Amniotic stem cell (primary cell): ENCODE measurements around the gene ZBTB2.
"Not testable (repeated sequence)": the region's sequence is repeated elsewhere in the genome, so short reads cannot be mapped to it uniquely, and the experiment has no call there.

Source experiments
- DNase-seq: peaks from one replicate; lab custom pipeline; 2025; lab: John Stamatoyannopoulos, UW

Gene ZBTB2

GRCh38 chr6:151400473-151400872 is 9.1 kb upstream of the ZBTB2 start:
- no peak for DNase-seq

GRCh38 chr6:151399679-151400078 is 8.3 kb upstream of the ZBTB2 start:
- no peak for DNase-seq

GRCh38 chr6:151393410-151393809 is 2.1 kb upstream of the ZBTB2 start:
- DNase-seq: no peak

GRCh38 chr6:151392427-151392826 is 1.1 kb upstream of the ZBTB2 start:
- DNase-seq: no peak

- peak; percentile 47 for DNase-seq
These were observed 398 bp downstream of the ZBTB2 start for GRCh38 chr6:151390851-151391470.

GRCh38 chr6:151390276-151390850 is 996 bp downstream of the ZBTB2 start:
- DNase-seq: peak; percentile 95

- DNase-seq: peak; percentile 57
These were observed 1.6 kb downstream of the ZBTB2 start for GRCh38 chr6:151389618-151390275.

GRCh38 chr6:151388997-151389617 is 2.3 kb downstream of the ZBTB2 start:
- no peak for DNase-seq

GRCh38 chr6:151388236-151388635 is 3.1 kb downstream of the ZBTB2 start:
- no peak for DNase-seq

GRCh38 chr6:151387175-151387970 is 4.0 kb downstream of the ZBTB2 start:
- no peak for DNase-seq

GRCh38 chr6:151385177-151385576 is 6.2 kb downstream of the ZBTB2 start:
- no peak for DNase-seq

- DNase-seq: no peak
These were observed 7.2 kb downstream of the ZBTB2 start for GRCh38 chr6:151384151-151384550.

GRCh38 chr6:151382631-151383030 is 8.7 kb downstream of the ZBTB2 start:
- not testable (repeated sequence) for DNase-seq

GRCh38 chr6:151381722-151382121 is 9.6 kb downstream of the ZBTB2 start:
- no peak for DNase-seq

- no peak for DNase-seq
These were observed 10.5 kb downstream of the ZBTB2 start for GRCh38 chr6:151380848-151381205.

GRCh38 chr6:151379933-151380847 is 11.2 kb downstream of the ZBTB2 start:
- DNase-seq: no peak

GRCh38 chr6:151377095-151377494 is 14.3 kb downstream of the ZBTB2 start:
- no peak for DNase-seq

GRCh38 chr6:151376440-151376839 is 14.9 kb downstream of the ZBTB2 start:
- DNase-seq: no peak

- DNase-seq: no peak
These were observed 15.5 kb downstream of the ZBTB2 start for GRCh38 chr6:151375833-151376232.

GRCh38 chr6:151374036-151374683 is 17.2 kb downstream of the ZBTB2 start:
- DNase-seq: no peak

GRCh38 chr6:151372164-151372563 is 19.2 kb downstream of the ZBTB2 start:
- DNase-seq: no peak
